Natural killer cell treated with Interleukin-12 subunit alpha and Interleukin-12 subunit beta and Interleukin-15 and Interleukin-18, amount 100 ng/mL, for 72 hours (primary cell): ENCODE measurements around the gene RAB30. TPM values are rescaled to one million over a fixed set of nuclear protein-coding genes. Genes with fewer than 3 reads are reported as not detected.
"Not testable (repeated sequence)": the region's sequence is repeated elsewhere in the genome, so short reads cannot be mapped to it uniquely, and the experiment has no call there.

Source experiments
- ATAC-seq, 2 donors: fragments of 150-1000 bp; cut with Tn5 transposase in 1 of 2; sonication (Bioruptor Pico), chemical (Tn5 transposase) in 1 of 2; 2 replicates each; pipeline ENCODE4 v1.10.0; 2021
- DNase-seq: peaks from one replicate; pipeline ENCODE4 v3.0.0; 2022; ENCODE audit warnings: low spot score
- H3K27ac Mint-ChIP-seq, 2 donors: 1 replicate in 1 of 2; 2 replicates in 1 of 2; pipeline ENCODE4 v1.8.0; 2022; ENCODE audit warnings: mixed read lengths in 2 of 2, mild to moderate bottlenecking in 1 of 2, moderate library complexity in 1 of 2
- H3K27me3 Mint-ChIP-seq, 2 donors: 1 replicate in 1 of 2; 2 replicates in 1 of 2; pipeline ENCODE4 v1.8.0; 2022; ENCODE audit warnings: mixed read lengths in 2 of 2
- H3K36me3 Mint-ChIP-seq: one replicate; pipeline ENCODE4 v1.8.0; 2022; ENCODE audit warnings: mixed read lengths
- H3K4me1 Mint-ChIP-seq, 2 donors: 1 replicate in 1 of 2; 2 replicates in 1 of 2; pipeline ENCODE4 v1.8.0; 2022; ENCODE audit warnings: low read depth in 2 of 2, mixed read lengths in 2 of 2, mild to moderate bottlenecking in 1 of 2
- H3K4me3 Mint-ChIP-seq: one replicate; pipeline ENCODE4 v1.8.0; 2022; ENCODE audit warnings: mixed read lengths
- H3K9me3 Mint-ChIP-seq: 2 replicates; pipeline ENCODE4 v1.8.0; 2022; ENCODE audit warnings: mixed read lengths
- total RNA-seq, 2 donors: library from RNA; stranded (reverse); gene quantifications; one replicate each; pipeline ENCODE4 v1.2.3, GENCODE V29; 2022

The RAB30 gene
- total RNA-seq, 2 donors from 2014 or later: 5.7 to 10.5 TPM

DNA sequence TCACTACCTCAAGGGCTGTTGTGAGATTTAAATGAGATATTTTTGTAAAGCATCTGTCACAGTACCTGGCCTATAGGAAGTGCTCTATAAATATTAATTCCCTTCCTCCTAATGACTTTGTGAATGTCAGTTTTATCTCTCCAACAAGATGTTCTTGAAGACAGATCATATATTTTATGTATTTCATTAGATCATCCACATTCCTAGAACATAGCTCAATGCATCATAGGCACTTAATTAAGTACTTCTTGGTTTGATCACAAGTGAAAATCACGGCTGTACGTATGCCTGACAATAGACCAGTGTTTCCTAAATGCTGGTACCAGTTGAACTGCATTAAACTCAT, 49.9 kb downstream of the RAB30 start:
- no peaks in the 10 kb centered on the region for H3K36me3 Mint-ChIP-seq
- DNase-seq: no peak
- peaks cover 0 to 3% of the 10 kb centered on the region in 2 donors for H3K27me3 Mint-ChIP-seq
- no peak for ATAC-seq
- H3K4me1 Mint-ChIP-seq: peaks cover 14 to 17% of the 10 kb centered on the region in 2 donors
- H3K27ac Mint-ChIP-seq: no peak overlapping the region
- no peaks in the 10 kb centered on the region for H3K9me3 Mint-ChIP-seq
- H3K4me3 Mint-ChIP-seq: no peak overlapping the region

DNA sequence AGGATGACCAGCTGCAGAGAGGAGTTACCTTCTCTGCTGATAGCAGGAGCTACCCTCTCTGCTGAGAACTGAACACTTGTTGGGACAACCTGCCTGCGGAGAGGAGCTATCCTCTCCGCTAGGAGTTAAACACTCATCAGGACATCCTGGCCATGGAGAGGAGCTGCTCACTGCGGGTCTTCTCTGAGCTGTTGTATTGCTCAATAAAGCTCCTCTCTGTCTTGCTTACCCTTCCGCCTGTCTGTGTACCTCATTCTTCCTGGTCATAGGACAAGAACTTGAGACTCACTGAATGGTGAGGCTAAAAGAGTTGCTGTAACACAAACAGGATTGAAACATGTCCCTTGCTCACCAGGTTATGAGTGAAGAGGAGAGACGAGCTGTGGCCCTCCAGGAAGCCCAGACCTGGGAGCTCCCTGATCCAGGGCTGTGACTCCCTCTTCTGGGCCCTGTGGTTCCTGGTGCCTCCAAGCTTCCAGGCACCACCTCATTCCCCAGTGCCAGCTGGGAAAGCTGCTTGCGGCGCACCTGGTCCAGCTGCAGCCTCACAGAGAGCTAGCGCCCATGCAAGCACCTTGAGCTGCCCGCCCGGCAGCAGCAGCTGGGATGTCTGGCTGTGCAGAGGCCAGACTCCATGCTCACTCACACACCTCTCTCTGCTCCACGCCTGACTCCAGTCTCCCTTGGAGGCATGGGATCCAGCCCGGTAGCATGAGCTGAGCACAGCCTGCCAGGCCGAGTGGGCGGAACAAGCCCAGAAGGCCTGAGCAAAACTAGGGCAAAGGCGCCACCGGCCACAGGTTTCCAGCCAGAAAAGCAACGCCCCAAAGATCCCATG, 50.5 kb downstream of the RAB30 start:
- DNase-seq (no peak), ATAC-seq (no peak)
- Mint-ChIP-seq H3K4me1 (peaks cover 14 to 17% of the 10 kb centered on the region in 2 donors), H3K4me3 (no peak overlapping the region), H3K27ac (no peak overlapping the region), H3K9me3 (no peaks in the 10 kb centered on the region), H3K27me3 (peaks cover 0 to 3% of the 10 kb centered on the region in 2 donors), H3K36me3 (no peaks in the 10 kb centered on the region)

DNA sequence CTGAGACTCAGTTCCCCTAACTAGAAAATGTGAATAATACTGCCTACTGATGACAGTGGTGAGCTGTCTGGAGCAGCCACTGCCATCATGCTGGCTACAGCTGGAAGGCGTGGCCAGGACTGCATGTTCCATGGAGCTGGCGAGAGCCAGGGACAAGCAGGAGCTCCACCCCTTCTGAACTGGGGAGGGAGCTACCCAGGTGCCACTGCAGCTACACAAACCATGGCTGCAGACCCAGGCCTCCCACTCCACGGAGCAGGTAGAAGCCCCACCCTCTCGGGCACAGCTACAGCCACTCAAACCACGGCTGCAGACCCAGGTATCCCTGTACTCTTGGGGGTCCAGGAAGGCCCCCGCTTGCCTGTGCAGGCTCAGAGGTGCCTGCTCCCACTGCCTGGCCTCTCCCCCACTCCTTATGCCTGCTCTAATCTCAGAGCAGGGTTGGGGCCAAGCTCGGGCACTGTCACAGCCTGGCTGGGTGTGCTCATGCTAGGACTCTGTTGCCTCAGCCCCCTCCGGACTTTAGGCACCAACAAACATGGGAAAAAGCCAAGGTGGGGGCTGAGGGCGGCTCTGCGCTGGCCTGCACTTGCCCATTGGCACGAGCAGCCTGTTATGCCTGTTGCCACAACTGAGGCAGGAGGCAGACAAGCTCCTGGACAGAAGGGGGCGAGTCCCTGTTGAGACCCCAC, 51.7 kb downstream of the RAB30 start:
- DNase-seq (no peak), ATAC-seq (no peak)
- no peak overlapping the region for H3K4me3 Mint-ChIP-seq
- H3K9me3 Mint-ChIP-seq: no peaks in the 10 kb centered on the region
- peaks cover 16 to 17% of the 10 kb centered on the region in 2 donors for H3K4me1 Mint-ChIP-seq
- H3K27ac Mint-ChIP-seq: no peak overlapping the region
- no peaks in the 10 kb centered on the region for H3K36me3 Mint-ChIP-seq
- peaks cover 0 to 3% of the 10 kb centered on the region in 2 donors for H3K27me3 Mint-ChIP-seq

DNA sequence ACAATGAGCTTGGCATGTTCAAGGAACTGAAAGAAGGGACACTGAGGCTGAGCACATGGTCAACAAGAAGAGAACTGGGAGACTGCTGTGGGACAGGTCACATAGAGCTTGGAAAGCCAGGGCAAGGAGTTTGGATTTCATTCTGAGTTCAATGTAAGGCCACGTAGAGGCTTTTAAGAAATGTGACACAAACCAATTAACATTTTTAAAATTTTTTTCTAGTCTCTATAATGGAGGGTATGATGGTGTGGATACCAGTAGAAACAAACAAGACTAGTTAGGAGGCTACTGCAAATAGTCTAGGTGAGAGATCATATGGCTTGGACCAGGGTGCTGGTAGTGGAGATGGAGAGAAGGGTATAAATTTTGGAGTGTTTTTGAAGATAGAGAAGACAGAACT, 56.7 kb downstream of the RAB30 start:
- Mint-ChIP-seq H3K27me3 (no peaks in the 10 kb centered on the region), H3K27ac (no peak overlapping the region), H3K4me3 (no peak overlapping the region), H3K9me3 (no peaks in the 10 kb centered on the region), H3K36me3 (no peaks in the 10 kb centered on the region), H3K4me1 (peaks cover 7 to 16% of the 10 kb centered on the region in 2 donors)
- DNase-seq (no peak), ATAC-seq (no peak)

DNA sequence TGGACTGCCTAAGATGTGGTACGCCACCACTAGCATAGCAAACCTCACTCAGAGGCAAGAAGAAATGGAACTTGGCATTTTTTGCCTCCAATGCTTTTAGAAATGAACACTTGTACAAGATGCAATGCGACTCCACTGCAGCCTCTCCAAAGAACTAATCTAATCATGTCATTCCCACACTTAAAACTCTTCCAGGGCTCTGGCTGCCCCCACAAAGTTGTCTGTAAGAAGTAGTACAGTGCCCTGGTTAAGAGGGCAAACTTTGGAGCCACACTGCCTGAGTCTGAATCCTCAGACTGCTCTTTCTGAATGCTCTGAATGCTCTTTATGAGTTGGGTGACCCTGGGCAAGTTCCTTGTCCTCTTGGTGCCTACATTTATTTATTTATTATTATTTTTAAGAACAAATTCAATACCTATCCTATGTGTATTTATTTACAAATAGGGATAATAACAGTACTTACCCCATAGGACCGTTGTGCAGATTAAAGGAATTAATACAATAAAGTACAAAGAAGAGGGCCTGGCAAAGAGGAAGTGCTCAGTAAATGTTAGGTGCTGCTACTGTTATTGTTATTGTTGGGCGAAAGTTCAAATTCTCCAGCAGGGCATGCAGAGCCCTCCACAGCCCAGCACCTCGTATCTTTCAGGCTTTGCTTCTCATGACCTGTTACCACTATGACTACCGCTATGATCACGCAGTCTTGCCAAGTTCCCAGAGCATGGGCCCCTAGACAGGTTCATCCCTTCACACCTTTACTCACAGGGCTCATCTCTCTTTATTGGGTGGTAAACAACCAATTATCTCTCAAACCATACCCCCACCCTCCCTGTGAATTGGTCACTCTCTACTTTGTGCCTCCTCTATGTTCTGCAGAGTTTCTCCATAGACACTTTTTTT, 59.3 kb downstream of the RAB30 start:
- Mint-ChIP-seq H3K27me3 (no peaks in the 10 kb centered on the region), H3K4me3 (no peak overlapping the region), H3K36me3 (no peaks in the 10 kb centered on the region), H3K9me3 (no peaks in the 10 kb centered on the region), H3K27ac (no peak overlapping the region), H3K4me1 (peaks cover 8 to 30% of the 10 kb centered on the region in 2 donors)
- no peak for DNase-seq
- no peak for ATAC-seq

DNA sequence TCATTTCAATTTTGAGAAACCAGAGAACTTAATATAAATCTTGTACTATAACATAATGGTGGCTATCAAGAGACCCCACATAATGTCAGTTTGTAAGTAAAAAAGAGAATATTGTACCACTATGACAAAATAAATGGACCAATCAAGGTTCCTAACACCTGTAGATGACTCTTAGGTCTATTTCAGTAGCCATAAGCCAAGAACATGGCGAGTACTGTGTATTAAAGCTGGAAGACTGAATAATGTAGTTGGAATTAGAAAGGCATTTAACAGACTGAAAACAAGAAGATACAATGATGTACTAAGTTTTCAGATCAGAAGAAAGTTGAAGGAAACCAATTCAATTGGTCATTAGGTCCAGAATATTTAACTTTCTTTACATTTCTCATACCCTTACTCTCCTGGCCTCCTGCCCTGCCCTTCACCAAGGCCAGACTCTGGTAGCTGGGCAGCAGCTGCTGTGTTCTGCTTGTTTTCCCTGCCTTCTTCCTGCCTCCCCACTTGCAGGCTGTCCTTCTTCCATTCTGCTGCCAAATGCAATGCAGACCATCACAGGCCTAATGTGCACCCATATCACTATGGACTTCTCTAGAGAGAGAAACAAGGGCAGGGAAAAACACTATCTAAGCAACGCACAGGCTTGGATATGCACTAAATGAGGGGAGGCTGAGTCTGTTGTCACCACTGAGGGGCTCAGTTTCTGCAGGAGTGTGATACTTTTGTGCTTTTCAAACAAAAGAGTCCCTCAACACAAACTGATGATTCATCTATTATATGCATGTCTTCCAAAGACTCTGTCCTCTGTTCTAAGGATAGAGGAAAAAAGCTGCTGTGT, 60.1 kb downstream of the RAB30 start:
- no peaks in the 10 kb centered on the region for H3K36me3 Mint-ChIP-seq
- H3K4me1 Mint-ChIP-seq: peaks cover 13 to 36% of the 10 kb centered on the region in 2 donors
- DNase-seq: no peak
- no peak overlapping the region for H3K27ac Mint-ChIP-seq
- ATAC-seq: no peak
- no peak overlapping the region for H3K4me3 Mint-ChIP-seq
- H3K27me3 Mint-ChIP-seq: no peaks in the 10 kb centered on the region
- no peaks in the 10 kb centered on the region for H3K9me3 Mint-ChIP-seq

DNA sequence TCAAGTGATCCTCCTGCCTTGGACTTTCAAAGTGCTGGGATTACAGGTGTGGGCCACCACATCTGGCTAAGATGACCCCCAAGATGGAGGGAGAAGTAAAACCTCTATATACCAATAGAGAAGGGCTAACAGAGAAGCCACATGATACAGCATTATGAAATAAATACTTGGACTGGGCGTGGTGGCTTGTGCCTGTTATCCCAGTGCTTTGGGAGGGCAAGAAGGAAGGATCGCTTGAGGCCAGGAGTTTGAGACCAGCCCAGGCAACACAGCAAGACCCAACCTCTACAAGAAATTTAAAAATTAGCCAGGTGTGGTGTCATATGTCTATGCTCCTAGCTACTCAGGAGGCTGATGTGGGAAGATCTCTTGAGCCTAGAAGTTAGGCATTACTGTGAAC, 61.7 kb downstream of the RAB30 start:
- Mint-ChIP-seq H3K27ac (no peak overlapping the region), H3K36me3 (no peaks in the 10 kb centered on the region), H3K4me1 (peaks cover 14 to 41% of the 10 kb centered on the region in 2 donors), H3K27me3 (no peaks in the 10 kb centered on the region), H3K9me3 (no peaks in the 10 kb centered on the region), H3K4me3 (no peak overlapping the region)
- DNase-seq: no peak
- no peak for ATAC-seq

DNA sequence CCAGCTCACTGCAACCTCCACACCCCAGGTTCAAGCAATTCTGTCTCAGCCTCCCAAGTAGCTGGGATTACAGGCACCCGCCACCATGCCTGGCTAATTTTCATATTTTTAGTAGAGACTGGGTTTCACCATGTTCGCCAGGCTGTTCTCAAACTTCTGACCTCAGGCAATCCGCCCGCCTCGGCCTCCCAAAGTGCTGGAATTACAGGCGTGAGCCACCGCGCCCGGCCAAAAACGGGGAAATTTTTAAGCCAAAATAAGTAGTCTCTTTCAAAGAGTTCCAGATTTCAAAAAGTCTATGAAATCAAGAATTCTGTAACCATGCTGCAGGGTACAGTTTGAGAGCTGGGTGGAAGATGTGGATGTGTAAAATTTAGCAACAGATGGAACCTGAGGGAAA, 62.6 kb downstream of the RAB30 start:
- H3K27me3 Mint-ChIP-seq, DNase-seq, H3K9me3 Mint-ChIP-seq, H3K36me3 Mint-ChIP-seq, ATAC-seq, H3K4me3 Mint-ChIP-seq, H3K27ac Mint-ChIP-seq: not testable (repeated sequence)
- H3K4me1 Mint-ChIP-seq: peaks cover 18 to 41% of the 10 kb centered on the region in 2 donors

DNA sequence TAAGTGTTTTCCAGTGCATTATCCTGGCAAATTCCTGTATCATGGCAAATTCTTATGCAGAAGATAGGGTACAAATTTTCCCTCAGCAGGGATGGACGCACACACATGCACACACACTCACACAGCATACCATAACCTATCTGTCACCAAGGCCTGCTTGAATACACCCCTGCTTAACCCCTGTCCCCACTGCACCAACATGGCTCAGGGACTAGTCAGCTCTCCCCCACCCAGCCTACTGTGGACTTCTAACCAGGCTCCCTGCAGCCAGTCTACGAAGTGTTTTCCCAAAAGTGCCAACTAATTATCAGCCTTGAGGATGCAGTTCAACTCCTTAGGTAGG, 63.1 kb downstream of the RAB30 start:
- ATAC-seq: no peak
- no peaks in the 10 kb centered on the region for H3K9me3 Mint-ChIP-seq
- DNase-seq: no peak
- peak overlapping the region in 1 of 2 donors; percentile 73 for H3K27ac Mint-ChIP-seq
- no peak overlapping the region for H3K4me3 Mint-ChIP-seq
- H3K4me1 Mint-ChIP-seq: peaks cover 15 to 37% of the 10 kb centered on the region in 2 donors
- H3K36me3 Mint-ChIP-seq: no peaks in the 10 kb centered on the region
- H3K27me3 Mint-ChIP-seq: no peaks in the 10 kb centered on the region

DNA sequence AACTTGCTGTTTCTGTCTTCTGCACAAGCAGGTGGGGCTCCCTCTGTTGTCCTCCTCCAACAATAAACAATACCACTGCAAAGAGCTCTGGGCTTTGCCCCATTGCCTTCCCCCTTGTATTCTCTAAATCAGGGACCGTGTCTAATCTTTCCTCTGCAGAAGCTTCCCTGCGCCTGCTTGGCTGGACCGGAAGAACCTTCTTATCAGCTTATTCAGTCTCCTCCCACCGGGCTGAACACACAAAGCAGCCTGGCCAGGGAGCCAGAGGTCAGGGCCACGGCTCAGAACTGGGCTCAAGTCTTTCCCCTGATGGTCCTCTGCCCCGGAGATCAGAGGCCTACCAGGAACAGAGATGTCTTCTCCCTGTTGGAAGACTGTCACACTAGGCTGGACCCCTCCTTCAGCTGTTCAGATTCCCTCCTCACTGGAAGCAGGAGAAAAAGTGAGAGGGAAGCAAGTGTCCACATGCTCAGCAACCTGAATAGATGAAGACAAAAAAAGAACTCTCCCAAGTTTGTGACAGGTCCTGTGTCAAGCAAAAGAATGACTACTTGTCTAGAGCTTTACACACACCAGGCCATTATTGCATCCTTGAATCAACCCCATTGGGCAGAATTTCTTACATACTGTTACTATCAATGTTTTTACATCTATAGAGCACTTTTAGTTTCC, 63.7 kb downstream of the RAB30 start:
- DNase-seq (no peak), ATAC-seq (peak in 1 of 2 donors; percentile 50)
- H3K4me1 Mint-ChIP-seq: peaks cover 15 to 37% of the 10 kb centered on the region in 2 donors
- no peaks in the 10 kb centered on the region for H3K36me3 Mint-ChIP-seq
- no peaks in the 10 kb centered on the region for H3K9me3 Mint-ChIP-seq
- H3K27me3 Mint-ChIP-seq: no peaks in the 10 kb centered on the region
- peak overlapping the region in 1 of 2 donors; percentile 73 for H3K27ac Mint-ChIP-seq
- H3K4me3 Mint-ChIP-seq: peak overlapping the region; percentile 25

DNA sequence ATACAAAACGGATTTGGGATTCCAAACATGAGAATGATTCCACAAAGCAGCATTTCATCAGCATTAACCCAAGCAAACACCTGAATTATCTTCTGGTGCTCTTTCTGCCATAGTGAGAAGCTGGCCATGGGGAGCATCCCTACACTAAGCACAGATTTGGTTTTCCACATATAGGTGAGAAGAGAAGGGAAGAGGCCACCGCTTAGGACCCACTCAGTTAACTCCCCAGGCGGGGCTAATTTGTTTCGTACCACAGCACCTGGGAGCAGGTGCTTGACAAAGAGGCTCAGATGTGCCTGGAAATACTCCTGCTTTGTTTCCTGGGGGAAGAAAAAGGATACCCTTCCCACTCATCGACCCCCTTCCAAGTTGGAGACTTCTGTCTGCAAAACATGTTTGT, 64.2 kb downstream of the RAB30 start:
- ATAC-seq (no peak), DNase-seq (no peak)
- Mint-ChIP-seq H3K9me3 (no peaks in the 10 kb centered on the region), H3K4me1 (peaks cover 15 to 37% of the 10 kb centered on the region in 2 donors), H3K4me3 (peak overlapping the region; percentile 25), H3K27me3 (no peaks in the 10 kb centered on the region), H3K27ac (peak overlapping the region in 1 of 2 donors; percentile 38), H3K36me3 (no peaks in the 10 kb centered on the region)

DNA sequence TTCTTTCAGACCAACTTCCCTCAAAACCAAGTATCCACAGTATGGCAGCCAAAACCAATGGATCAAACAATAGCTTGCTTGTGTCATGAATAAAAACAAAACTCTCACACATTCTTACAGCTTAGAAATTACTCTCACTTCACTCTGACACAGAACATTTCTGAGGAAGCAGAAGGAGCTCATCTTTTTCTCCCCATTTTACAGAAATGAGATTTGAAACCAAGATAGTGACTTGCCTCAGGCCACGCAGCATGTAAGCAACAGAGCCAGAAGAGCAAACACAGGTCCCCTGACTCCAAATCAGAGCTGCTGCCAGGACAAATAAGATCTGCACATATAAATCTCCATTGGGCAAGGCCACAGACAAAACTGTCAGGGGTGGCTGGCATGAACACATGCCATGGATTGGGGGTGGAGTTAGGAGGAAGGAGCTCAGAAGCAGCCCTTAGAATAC, 64.8 kb downstream of the RAB30 start:
- Mint-ChIP-seq H3K27me3 (no peaks in the 10 kb centered on the region), H3K27ac (peak overlapping the region; percentile 38 to 56), H3K4me1 (peaks cover 15 to 41% of the 10 kb centered on the region in 2 donors), H3K9me3 (no peaks in the 10 kb centered on the region), H3K36me3 (no peaks in the 10 kb centered on the region), H3K4me3 (peak overlapping the region; percentile 33)
- DNase-seq: no peak
- ATAC-seq: peak in 1 of 2 donors; percentile 74
